Ovary (tissue), 9 donors: ENCODE data around the gene B4GALNT1. TPM values are rescaled to one million over a fixed set of nuclear protein-coding genes. Genes with fewer than 3 reads are reported as not detected.

Experiments
- DNase-seq, 5 donors: peaks; one replicate each; pipeline ENCODE4 v3.0.0-alpha.2; 2019 to 2020
- H3K27ac ChIP-seq, 2 donors: fragments of 200-600 bp; one replicate each; pipeline versions ENCODE4 v1.5.1 to v1.8.0; 2019 to 2022
- H3K27me3 ChIP-seq: fragments of 200-600 bp; one replicate; pipeline ENCODE4 v1.8.0; 2022
- H3K36me3 ChIP-seq: fragments of 200-600 bp; sonication (generic); one replicate; pipeline ENCODE4 v1.5.1; 2019
- H3K4me1 ChIP-seq: one replicate; pipeline ENCODE4 v1.8.1; 2013; ENCODE audit warnings: mild to moderate bottlenecking, moderate library complexity; ENCODE audit not compliant: insufficient read depth
- H3K4me3 ChIP-seq: fragments of 200-600 bp; sonication (generic); one replicate; pipeline ENCODE4 v1.5.1; 2017
- H3K9me3 ChIP-seq, 2 donors: fragments of 200-600 bp in 1 of 2; sonication (generic) in 1 of 2; one replicate each; pipeline versions ENCODE4 v1.5.1 to v1.8.1; 2013 to 2019; ENCODE audit warnings: mild to moderate bottlenecking in 1 of 2, moderate library complexity in 1 of 2
- EP300 ChIP-seq: sonication (generic); formaldehyde crosslinking; IDR thresholded peaks from one replicate; pipeline ENCODE4 v1.6.1; 2017; ENCODE audit warnings: antibody characterized with exemption
- POLR2A ChIP-seq: fragments of 450-650 bp; IDR thresholded peaks from one replicate; pipeline ENCODE4 v1.6.1; 2017; ENCODE audit warnings: antibody characterized with exemption, mild to moderate bottlenecking, moderate library complexity
- WGBS, 3 donors: extraction: QIAGEN DNeasy Blood & Tissue Kit in 1 of 3; methylation state at CpG; one replicate each; pipeline versions ENCODE4 v1.1.5 to v1.1.7; 2013 to 2017; 5-methylcytosine and 5-hydroxymethylcytosine counted together
- intact Hi-C, 4 donors: fragments of 100-400 bp; cut with DNase I; formaldehyde crosslinking; loops; one replicate each; pipeline versions ENCODE4 v1.11.0 to v1.15.1; 2022 to 2023
- polyA plus RNA-seq, 2 donors: library from polyadenylated mRNA; stranded (reverse); fragments of 200-250 nt in 1 of 2; fragments of 350-450 nt in 1 of 2; fragmentation: Illumina TruSeq in 1 of 2; extraction: RNeasy Lipid Tissue Mini Kit (QIAGEN cat#74804) in 1 of 2; gene quantifications; one replicate each; pipeline ENCODE4 v1.2.3, GENCODE V29; 2013 to 2014
- total RNA-seq, 7 donors: library from RNA; depleted of rRNA in 2 of 7; stranded (reverse); fragments of >200 nt in 2 of 7; fragmentation: NEBNext Ultra II Directional in 3 of 7; extraction: Animal tissue kit (Norgen Biotek cat#: 25700) in 3 of 7; gene quantifications; one replicate each; pipeline versions ENCODE4 v1.1.0 to v1.2.4, GENCODE V29; 2016 to 2023
- TF ChIP-seq, protein P1 (sequence below), 3 donors: fragments of 450-650 bp in 2 of 3; fragments of 200-600 bp in 1 of 3; IDR thresholded peaks; one replicate each; pipeline versions ENCODE4 v1.5.1 to v1.8.0; 2016 to 2022; ENCODE audit warnings: antibody characterized with exemption in 3 of 3, mild to moderate bottlenecking in 1 of 3
- donor health status: DM: no; HTN: no; CAD: no; lungs with moderate emphysema.
- donor health status: DM: no; HTN: no; CAD: no.
- donor health status: Bipolar disorder and iron deficiency.
- donor health status: DM: yes; HTN: yes; CAD: no.
- donor health status: DM: no; HTN: no; CAD: no.
- donor health status: DM: yes; HTN: yes; CAD: no.

B4GALNT1 gene
- total and polyA plus RNA-seq, 9 donors = 0.22 to 1.5 (median 0.56) TPM

DNA sequence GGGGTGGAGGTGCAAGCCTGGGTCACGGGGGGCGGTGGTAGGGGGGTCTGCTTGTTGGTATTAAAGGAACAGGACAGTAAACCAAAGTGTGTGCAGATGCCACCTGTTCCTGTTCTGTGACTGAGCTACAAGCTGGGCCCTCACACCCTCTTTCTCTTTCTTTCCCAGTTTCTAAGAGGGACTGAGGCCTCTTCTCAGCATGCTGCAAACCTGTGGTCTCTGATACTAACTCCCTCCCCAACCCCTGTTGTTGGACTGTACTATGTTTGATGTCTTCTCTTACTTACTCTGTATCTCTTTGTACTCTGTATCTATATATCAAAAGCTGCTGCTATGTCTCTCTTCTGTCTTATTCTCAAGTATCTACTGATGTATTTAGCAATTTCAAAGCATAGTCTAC, 49.0 kb downstream of the B4GALNT1 start:
- Histone ChIP-seq H3K9me3 (no peaks in the 10 kb centered on the region), H3K4me1 (no peaks in the 10 kb centered on the region), H3K27ac (no peak overlapping the region), H3K4me3 (no peak overlapping the region), H3K36me3 (no peaks in the 10 kb centered on the region), H3K27me3 (no peaks in the 10 kb centered on the region)
- no peak for DNase-seq
- 93 to 100% (median 98%) methylated on average over 2 of the region's 2 CpGs for WGBS, 3 donors
- no peak for TF ChIP-seq EP300
- no peak for TF ChIP-seq POLR2A
- TF ChIP-seq, protein P1, sequence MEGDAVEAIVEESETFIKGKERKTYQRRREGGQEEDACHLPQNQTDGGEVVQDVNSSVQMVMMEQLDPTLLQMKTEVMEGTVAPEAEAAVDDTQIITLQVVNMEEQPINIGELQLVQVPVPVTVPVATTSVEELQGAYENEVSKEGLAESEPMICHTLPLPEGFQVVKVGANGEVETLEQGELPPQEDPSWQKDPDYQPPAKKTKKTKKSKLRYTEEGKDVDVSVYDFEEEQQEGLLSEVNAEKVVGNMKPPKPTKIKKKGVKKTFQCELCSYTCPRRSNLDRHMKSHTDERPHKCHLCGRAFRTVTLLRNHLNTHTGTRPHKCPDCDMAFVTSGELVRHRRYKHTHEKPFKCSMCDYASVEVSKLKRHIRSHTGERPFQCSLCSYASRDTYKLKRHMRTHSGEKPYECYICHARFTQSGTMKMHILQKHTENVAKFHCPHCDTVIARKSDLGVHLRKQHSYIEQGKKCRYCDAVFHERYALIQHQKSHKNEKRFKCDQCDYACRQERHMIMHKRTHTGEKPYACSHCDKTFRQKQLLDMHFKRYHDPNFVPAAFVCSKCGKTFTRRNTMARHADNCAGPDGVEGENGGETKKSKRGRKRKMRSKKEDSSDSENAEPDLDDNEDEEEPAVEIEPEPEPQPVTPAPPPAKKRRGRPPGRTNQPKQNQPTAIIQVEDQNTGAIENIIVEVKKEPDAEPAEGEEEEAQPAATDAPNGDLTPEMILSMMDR (IDR thresholded peaks at IDR 0.05) = no peak
- intact Hi-C loops = loop anchor here in 1 of 4 donors (2.0 kb wide), 1 partner anchor 37 kb away; no protein-coding TSS in a partner anchor

GRCh38 chr12:57583008-57583831, 49.8 kb downstream of the B4GALNT1 start:
- intact Hi-C loops = loop anchor here in 3 of 4 donors (1.0 to 2.0 kb wide), 2 partner anchors 38 kb away; no protein-coding TSS in a partner anchor
- Histone ChIP-seq H3K36me3 (no peaks in the 10 kb centered on the region), H3K27ac (no peak overlapping the region), H3K9me3 (no peaks in the 10 kb centered on the region), H3K27me3 (no peaks in the 10 kb centered on the region), H3K4me3 (no peak overlapping the region), H3K4me1 (no peaks in the 10 kb centered on the region)
- no peak for TF ChIP-seq EP300
- TF ChIP-seq, protein P1 (IDR thresholded peaks at IDR 0.05) = peak; percentile 92 to 96 (median 93)
- DNase-seq = peak; percentile 43 to 74 (median 56)
- 40 to 47% (median 44%) methylated on average over 13 of the region's 13 CpGs for WGBS, 3 donors

DNA sequence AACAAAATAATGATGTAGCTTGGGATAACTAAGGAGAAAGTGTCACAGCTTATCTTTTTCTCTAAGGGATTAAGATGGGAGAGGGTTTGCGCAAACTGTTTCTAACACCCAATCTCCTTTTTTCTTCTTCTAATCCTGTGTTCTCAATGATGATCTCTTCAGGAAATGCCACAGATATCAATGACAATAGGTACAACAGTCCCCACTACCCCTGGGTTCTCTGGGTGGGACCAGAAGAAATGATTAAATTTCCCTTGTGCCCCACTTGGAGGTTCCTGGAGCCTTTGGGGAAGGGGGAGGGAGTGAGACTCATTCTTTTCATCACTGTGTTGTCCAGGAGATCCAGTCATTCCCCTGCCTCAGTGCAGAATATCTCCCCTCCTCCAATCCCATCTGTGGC, 50.6 kb downstream of the B4GALNT1 start:
- Histone ChIP-seq H3K4me3 (no peak overlapping the region), H3K27ac (no peak overlapping the region), H3K36me3 (no peaks in the 10 kb centered on the region), H3K27me3 (no peaks in the 10 kb centered on the region), H3K9me3 (no peaks in the 10 kb centered on the region), H3K4me1 (no peaks in the 10 kb centered on the region)
- TF ChIP-seq, protein P1 (IDR thresholded peaks at IDR 0.05) = no peak
- TF ChIP-seq EP300 = no peak
- no peak for TF ChIP-seq POLR2A
- no peak for DNase-seq
- WGBS, 3 donors = 96 to 97% (median 97%) methylated on average over 1 of the region's 1 CpG
- intact Hi-C loops = loop anchor here in 2 of 4 donors (2.0 kb wide), 1 partner anchor 38 kb away; no protein-coding TSS in a partner anchor

DNA sequence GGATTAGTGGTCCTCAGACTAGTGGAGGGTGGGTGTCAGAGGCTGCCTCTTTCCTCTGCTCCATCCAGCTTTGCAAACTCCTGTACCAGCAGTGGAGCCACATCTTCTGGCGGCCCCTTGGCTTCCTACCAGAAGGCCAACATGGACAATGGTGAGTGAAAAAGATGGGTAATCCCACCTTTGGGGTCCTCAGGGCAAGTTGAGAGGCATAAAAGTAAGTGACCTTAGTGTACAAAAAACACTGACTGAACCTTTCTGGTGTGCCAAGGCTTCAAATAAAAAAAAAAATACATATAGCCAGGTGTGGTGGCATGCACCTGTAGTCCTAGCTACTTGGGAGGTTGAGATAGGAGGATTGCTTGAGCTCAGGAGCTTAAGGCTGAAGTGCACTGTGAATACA, 51.2 kb downstream of the B4GALNT1 start:
- Histone ChIP-seq H3K4me3 (no peak overlapping the region), H3K36me3 (no peaks in the 10 kb centered on the region), H3K27ac (no peak overlapping the region), H3K9me3 (no peaks in the 10 kb centered on the region), H3K4me1 (no peaks in the 10 kb centered on the region), H3K27me3 (no peaks in the 10 kb centered on the region)
- WGBS, 3 donors = 89 to 93% (median 90%) methylated on average over 1 of the region's 1 CpG
- no peak for DNase-seq
- intact Hi-C loops = loop anchor here in 2 of 4 donors (2.0 kb wide), 1 partner anchor 39 kb away; no protein-coding TSS in a partner anchor
- TF ChIP-seq, protein P1 (IDR thresholded peaks at IDR 0.05) = no peak
- TF ChIP-seq EP300 = no peak
- no peak for TF ChIP-seq POLR2A
